Activated naive CD8-positive, alpha-beta T cell treated with anti-CD3 and anti-CD28 coated beads, Interleukin-2, amount 10 ng/mL, durations not matched to agents 7 days and 5 days (primary cell): ENCODE measurements around the gene PAFAH2. TPM values are rescaled to one million over a fixed set of nuclear protein-coding genes. Genes with fewer than 3 reads are reported as not detected.

Experiments used
- ATAC-seq: fragments of 150-1000 bp; cut with Tn5 transposase; one replicate; pipeline ENCODE4 v1.10.0; 2021; ENCODE audit warnings: low read depth, moderate library complexity
- POLR2A ChIA-PET: fragments of 350-600 bp; sonication (Branson Sonifier 250); formaldehyde crosslinking; loops from one replicate; lab custom pipeline; 2021; ENCODE audit warnings: antibody characterized with exemption; lab: Charles Lee
- DNase-seq: peaks from one replicate; pipeline ENCODE4 v3.0.0; 2021
- H3K27ac Mint-ChIP-seq: one replicate; pipeline ENCODE4 v1.8.0; 2022; ENCODE audit warnings: mild to moderate bottlenecking, mixed read lengths
- H3K27me3 Mint-ChIP-seq: one replicate; pipeline ENCODE4 v1.8.0; 2022; ENCODE audit warnings: mild to moderate bottlenecking, moderate library complexity, mixed read lengths
- H3K36me3 Mint-ChIP-seq: one replicate; pipeline ENCODE4 v1.8.0; 2021; ENCODE audit warnings: mild to moderate bottlenecking, mixed read lengths
- H3K4me1 Mint-ChIP-seq: one replicate; pipeline ENCODE4 v1.8.0; 2021; ENCODE audit warnings: mixed read lengths
- H3K4me3 Mint-ChIP-seq: one replicate; pipeline ENCODE4 v1.8.0; 2022; ENCODE audit warnings: mild to moderate bottlenecking, moderate library complexity, mixed read lengths
- H3K9me3 Mint-ChIP-seq: one replicate; pipeline ENCODE4 v1.8.0; 2021; ENCODE audit warnings: mixed read lengths
- total RNA-seq, 2 experiments: library from RNA; stranded (reverse); gene quantifications; one replicate each; pipeline ENCODE4 v1.2.3, GENCODE V29; 2021

PAFAH2 gene
- total RNA-seq, 2 experiments from 2014 or later = 13.5 to 15.4 TPM

DNA sequence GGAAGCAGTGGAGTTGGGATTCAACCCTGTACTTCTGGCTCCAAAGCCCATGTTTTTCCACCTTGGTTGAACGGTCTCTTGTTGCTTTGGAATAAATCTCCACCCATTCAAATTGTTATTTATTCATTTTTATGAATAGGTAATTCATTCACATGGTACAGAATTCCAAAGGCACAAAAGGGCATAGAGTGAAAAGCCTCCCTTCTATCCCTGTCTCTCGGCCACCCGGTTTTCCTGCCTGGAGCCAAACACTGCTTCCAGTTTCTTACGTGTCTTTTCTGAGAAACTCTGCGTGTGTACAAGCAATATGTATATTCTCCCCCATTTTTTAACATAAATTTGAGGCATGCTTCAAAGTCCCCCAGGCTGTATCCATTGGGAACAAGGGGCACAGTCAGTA is 27.7 kb upstream of the PAFAH2 start:
- no peaks in the 10 kb centered on the region for H3K4me1 Mint-ChIP-seq
- no peak overlapping the region for H3K27ac Mint-ChIP-seq
- no peak for ATAC-seq
- H3K4me3 Mint-ChIP-seq = no peak overlapping the region
- no peaks in the 10 kb centered on the region for H3K36me3 Mint-ChIP-seq
- no peak for DNase-seq
- no peaks in the 10 kb centered on the region for H3K9me3 Mint-ChIP-seq
- H3K27me3 Mint-ChIP-seq = peaks cover 4% of the 10 kb centered on the region
- POLR2A ChIA-PET = interaction anchor here (0.7 to 0.8 kb wide), 2 partner anchors 35 to 210 kb away, joined by 3 read pairs; no protein-coding TSS in a partner anchor

DNA sequence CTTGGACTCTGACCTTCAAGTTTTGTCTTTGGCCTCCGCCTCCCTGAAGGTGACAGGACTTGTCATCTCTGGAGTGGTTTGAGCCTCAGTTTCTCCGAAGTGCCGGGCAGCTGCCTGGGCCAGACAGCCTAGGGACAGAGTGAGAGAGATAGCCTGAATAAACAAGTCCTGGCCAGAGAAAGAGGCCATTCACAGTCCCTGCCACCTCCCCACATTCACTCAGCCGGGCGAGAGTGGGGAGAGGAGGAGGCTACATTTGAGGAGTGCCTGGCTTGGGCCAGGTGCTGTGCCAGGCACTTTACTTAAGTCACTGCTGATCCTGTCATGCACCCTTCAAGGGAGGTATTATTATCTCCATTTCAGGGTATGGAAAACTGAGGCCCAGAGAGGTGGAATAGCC is 27.2 kb upstream of the PAFAH2 start:
- DNase-seq (no peak), ATAC-seq (no peak)
- POLR2A ChIA-PET = interaction anchor here (0.8 kb wide), 1 partner anchor 34 kb away, joined by 3 read pairs; no protein-coding TSS in a partner anchor
- Mint-ChIP-seq H3K36me3 (no peaks in the 10 kb centered on the region), H3K9me3 (no peaks in the 10 kb centered on the region), H3K27me3 (peaks cover 8% of the 10 kb centered on the region), H3K4me3 (no peak overlapping the region), H3K4me1 (peaks cover 3% of the 10 kb centered on the region), H3K27ac (no peak overlapping the region)

GRCh38 chr1:26023826-26024225 is 26.0 kb upstream of the PAFAH2 start:
- H3K27ac Mint-ChIP-seq = no peak overlapping the region
- H3K4me1 Mint-ChIP-seq = peaks cover 11% of the 10 kb centered on the region
- no peak for ATAC-seq
- POLR2A ChIA-PET = no interaction called here
- H3K9me3 Mint-ChIP-seq = no peaks in the 10 kb centered on the region
- no peak for DNase-seq
- H3K27me3 Mint-ChIP-seq = peaks cover 7% of the 10 kb centered on the region
- H3K36me3 Mint-ChIP-seq = no peaks in the 10 kb centered on the region
- H3K4me3 Mint-ChIP-seq = no peak overlapping the region

GRCh38 chr1:26023009-26023408 is 25.1 kb upstream of the PAFAH2 start:
- Mint-ChIP-seq H3K27ac (no peak overlapping the region), H3K4me3 (no peak overlapping the region), H3K9me3 (no peaks in the 10 kb centered on the region), H3K36me3 (no peaks in the 10 kb centered on the region), H3K27me3 (peaks cover 7% of the 10 kb centered on the region), H3K4me1 (peaks cover 11% of the 10 kb centered on the region)
- POLR2A ChIA-PET = interaction anchor here (0.8 kb wide), 1 partner anchor 127 kb away, joined by 3 read pairs; no protein-coding TSS in a partner anchor
- no peak for ATAC-seq
- no peak for DNase-seq

DNA sequence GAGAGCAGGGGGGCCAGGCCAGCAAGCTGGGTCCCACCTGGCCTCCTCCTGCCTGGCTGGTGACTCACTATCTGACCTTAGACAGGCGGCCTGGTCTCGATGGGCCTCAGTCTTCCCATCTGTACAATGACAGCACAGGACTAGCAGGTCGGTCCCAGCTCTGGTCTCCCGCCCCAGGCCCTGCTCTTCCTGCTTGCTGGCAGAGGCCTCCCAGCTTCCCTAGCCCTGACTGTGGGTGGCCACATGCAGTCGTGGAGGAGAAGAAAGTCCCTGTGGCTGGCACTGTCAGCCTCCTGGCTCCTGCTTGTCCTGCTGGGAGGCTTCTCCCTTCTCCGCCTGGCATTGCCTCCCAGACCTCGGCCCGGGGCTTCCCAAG is 24.5 kb upstream of the PAFAH2 start:
- DNase-seq (no peak), ATAC-seq (no peak)
- Mint-ChIP-seq H3K27me3 (peaks cover 7% of the 10 kb centered on the region), H3K4me1 (peaks cover 11% of the 10 kb centered on the region), H3K4me3 (no peak overlapping the region), H3K9me3 (no peaks in the 10 kb centered on the region), H3K36me3 (no peaks in the 10 kb centered on the region), H3K27ac (no peak overlapping the region)
- POLR2A ChIA-PET = interaction anchor here (0.8 kb wide), 1 partner anchor 127 kb away, joined by 3 read pairs; no protein-coding TSS in a partner anchor

GRCh38 chr1:26021647-26022403 is 24.0 kb upstream of the PAFAH2 start, which contains the start of gene EXTL1:
Gene EXTL1, plus strand, starts transcription at chr1:26021775. Its CDS starts 872 bp downstream, at chr1:26022647.
- H3K36me3 Mint-ChIP-seq = no peaks in the 10 kb centered on the region
- no peak for DNase-seq
- POLR2A ChIA-PET = interaction anchor here (0.8 kb wide), 1 partner anchor 126 kb away, joined by 3 read pairs; no protein-coding TSS in a partner anchor
- no peak within 1 kb of the TSS for H3K4me3 Mint-ChIP-seq
- H3K9me3 Mint-ChIP-seq = no peaks in the 10 kb centered on the region
- ATAC-seq = no peak
- peaks cover 7% of the 10 kb centered on the region for H3K27me3 Mint-ChIP-seq
- H3K27ac Mint-ChIP-seq = no peak within 1 kb of the TSS
- peaks cover 15% of the 10 kb centered on the region for H3K4me1 Mint-ChIP-seq

GRCh38 chr1:26020941-26021646 is 23.2 kb upstream of the PAFAH2 start:
- POLR2A ChIA-PET = no interaction called here
- H3K9me3 Mint-ChIP-seq = no peaks in the 10 kb centered on the region
- no peaks in the 10 kb centered on the region for H3K36me3 Mint-ChIP-seq
- H3K27ac Mint-ChIP-seq = no peak overlapping the region
- ATAC-seq (no peak), DNase-seq (no peak)
- H3K27me3 Mint-ChIP-seq = peaks cover 7% of the 10 kb centered on the region
- peaks cover 20% of the 10 kb centered on the region for H3K4me1 Mint-ChIP-seq
- H3K4me3 Mint-ChIP-seq = no peak overlapping the region

DNA sequence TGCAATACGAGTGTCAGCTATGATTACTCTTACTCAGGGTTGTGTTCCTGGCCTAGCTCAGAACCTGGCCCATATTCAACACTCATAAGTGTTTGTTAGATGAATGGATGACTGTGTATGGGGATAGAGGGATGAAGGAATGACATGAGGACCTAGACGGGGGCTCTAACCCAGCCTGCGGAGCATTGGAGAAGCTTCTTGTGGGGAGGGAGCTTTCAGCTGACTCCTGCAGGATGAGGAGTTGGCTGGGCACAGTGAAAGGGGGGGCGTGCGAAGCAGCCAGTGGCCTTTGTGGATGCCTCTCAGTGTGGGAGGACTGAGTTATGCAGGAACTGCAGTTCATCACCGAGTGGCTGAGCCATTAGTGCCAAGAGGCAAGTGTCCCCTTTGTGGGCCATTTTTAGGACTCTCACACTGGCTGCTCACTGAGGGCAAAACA is 22.5 kb upstream of the PAFAH2 start:
- Mint-ChIP-seq H3K27ac (no peak overlapping the region), H3K4me3 (no peak overlapping the region), H3K27me3 (peaks cover 7% of the 10 kb centered on the region), H3K4me1 (peaks cover 20% of the 10 kb centered on the region), H3K36me3 (no peaks in the 10 kb centered on the region), H3K9me3 (no peaks in the 10 kb centered on the region)
- POLR2A ChIA-PET = interaction anchor here (1.3 kb wide), 1 partner anchor 125 kb away, joined by 3 read pairs; no protein-coding TSS in a partner anchor
- ATAC-seq = no peak
- no peak for DNase-seq

DNA sequence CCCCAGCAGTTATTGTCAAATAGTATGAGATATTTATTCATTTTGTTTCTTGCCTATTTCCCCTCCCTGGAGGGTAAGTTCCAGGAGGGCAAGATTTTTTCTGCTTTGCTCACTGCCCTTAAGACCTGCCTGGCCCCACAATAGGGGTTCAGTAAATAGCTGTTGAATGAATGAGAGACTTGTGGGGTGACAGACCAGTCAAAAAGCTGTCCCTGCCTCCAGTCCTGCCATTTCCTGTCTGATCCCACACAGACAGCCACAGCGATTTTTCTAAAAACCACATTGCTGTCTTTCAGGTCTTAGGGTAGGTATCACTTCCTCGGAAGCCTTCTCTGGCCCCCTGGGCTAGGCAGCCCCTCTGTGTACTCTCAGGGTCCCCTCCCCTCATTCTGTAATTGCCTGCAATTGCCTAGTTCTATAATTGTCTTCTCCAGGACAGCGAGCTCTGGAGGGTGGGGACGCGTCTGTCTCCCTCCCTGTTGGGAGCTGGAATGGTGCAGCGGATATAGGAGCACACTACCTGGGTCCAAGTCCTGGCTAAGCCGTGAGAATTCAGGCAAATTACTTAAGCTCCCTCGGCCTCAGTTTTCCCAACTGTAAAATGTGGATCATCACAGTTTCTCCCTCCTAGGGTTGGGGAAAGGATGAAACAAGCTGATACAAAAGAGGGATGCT is 21.9 kb upstream of the PAFAH2 start:
- peaks cover 20% of the 10 kb centered on the region for H3K4me1 Mint-ChIP-seq
- no peaks in the 10 kb centered on the region for H3K9me3 Mint-ChIP-seq
- no peaks in the 10 kb centered on the region for H3K36me3 Mint-ChIP-seq
- no peak for DNase-seq
- ATAC-seq = peak; percentile 44
- peaks cover 7% of the 10 kb centered on the region for H3K27me3 Mint-ChIP-seq
- no peak overlapping the region for H3K27ac Mint-ChIP-seq
- peak overlapping the region; percentile 1 for H3K4me3 Mint-ChIP-seq
- POLR2A ChIA-PET = interaction anchor here (0.5 to 1.3 kb wide), 2 partner anchors 26 to 124 kb away, joined by 3 read pairs; no protein-coding TSS in a partner anchor

DNA sequence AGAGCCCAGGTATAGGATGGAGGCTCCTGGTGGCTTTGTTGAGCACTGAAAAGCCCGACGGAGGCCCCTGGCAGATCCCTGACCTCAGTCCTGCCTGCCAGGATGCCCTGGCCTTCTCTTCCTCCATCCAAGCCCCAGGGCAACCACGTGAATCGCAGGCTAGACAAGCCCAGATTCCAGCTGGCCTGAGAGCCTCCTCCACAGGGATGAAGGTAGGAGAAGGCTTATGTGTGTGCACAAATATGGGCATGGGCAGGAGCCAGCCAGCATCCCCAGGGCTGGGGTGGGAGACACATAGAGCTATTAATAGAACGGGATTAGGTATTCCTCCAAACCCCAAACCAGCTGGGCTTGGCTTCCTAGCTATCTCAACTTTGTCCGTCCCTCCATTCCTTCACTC is 19.7 kb upstream of the PAFAH2 start:
- Mint-ChIP-seq H3K27ac (no peak overlapping the region), H3K4me1 (peaks cover 20% of the 10 kb centered on the region), H3K4me3 (no peak overlapping the region), H3K9me3 (no peaks in the 10 kb centered on the region), H3K36me3 (no peaks in the 10 kb centered on the region), H3K27me3 (peaks cover 7% of the 10 kb centered on the region)
- DNase-seq (no peak), ATAC-seq (no peak)
- POLR2A ChIA-PET = interaction anchor here (0.6 to 1.0 kb wide), 3 partner anchors 118 to 587 kb away, joined by 3 read pairs; partner anchors contain the start of gene MACO1

DNA sequence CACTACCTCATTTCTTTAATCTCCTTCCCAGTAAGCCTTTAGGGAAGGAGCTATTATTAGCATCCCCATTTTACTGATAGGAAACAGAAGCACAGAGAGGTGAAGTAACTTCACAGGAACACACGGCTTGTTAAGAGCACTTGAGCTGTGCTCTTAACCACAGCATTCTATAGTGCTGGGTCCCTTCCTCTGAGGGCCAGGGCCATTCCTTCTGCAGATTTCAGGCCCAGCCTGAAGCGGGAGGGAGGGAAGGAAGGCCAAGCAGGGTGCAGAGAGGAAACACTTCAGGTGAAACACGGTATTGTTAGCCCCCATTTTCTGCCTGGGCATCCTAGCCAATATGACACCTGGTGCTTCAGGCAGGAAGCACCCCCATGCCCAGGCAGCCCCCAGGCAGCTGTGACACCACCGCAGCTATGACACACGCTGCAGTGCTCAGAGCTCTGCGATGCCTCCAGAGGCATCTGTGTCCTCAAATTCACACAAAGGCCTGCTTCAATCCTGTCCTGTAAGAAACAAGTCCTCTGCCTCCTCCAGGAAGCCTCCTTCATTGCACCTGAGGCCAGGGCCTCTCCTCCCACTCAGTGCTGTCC is 19.2 kb upstream of the PAFAH2 start:
- H3K4me3 Mint-ChIP-seq = no peak overlapping the region
- no peaks in the 10 kb centered on the region for H3K36me3 Mint-ChIP-seq
- peak overlapping the region; percentile 38 for H3K27ac Mint-ChIP-seq
- ATAC-seq (peak; percentile 61), DNase-seq (no peak)
- peaks cover 7% of the 10 kb centered on the region for H3K27me3 Mint-ChIP-seq
- POLR2A ChIA-PET = interaction anchor here (1.0 kb wide), 1 partner anchor 122 kb away, joined by 3 read pairs; no protein-coding TSS in a partner anchor
- peaks cover 20% of the 10 kb centered on the region for H3K4me1 Mint-ChIP-seq
- H3K9me3 Mint-ChIP-seq = no peaks in the 10 kb centered on the region

GRCh38 chr1:26016258-26016952 is 18.5 kb upstream of the PAFAH2 start:
- peaks cover 20% of the 10 kb centered on the region for H3K4me1 Mint-ChIP-seq
- POLR2A ChIA-PET = interaction anchor here (1.0 kb wide), 1 partner anchor 121 kb away, joined by 3 read pairs; no protein-coding TSS in a partner anchor
- H3K36me3 Mint-ChIP-seq = no peaks in the 10 kb centered on the region
- H3K9me3 Mint-ChIP-seq = no peaks in the 10 kb centered on the region
- ATAC-seq (no peak), DNase-seq (no peak)
- H3K4me3 Mint-ChIP-seq = no peak overlapping the region
- H3K27ac Mint-ChIP-seq = no peak overlapping the region
- H3K27me3 Mint-ChIP-seq = peaks cover 4% of the 10 kb centered on the region
